GM18519 (cell line): ENCODE measurements around the gene WASF2.
"Not testable (repeated sequence)": the region's sequence is repeated elsewhere in the genome, so short reads cannot be mapped to it uniquely, and the experiment has no call there.

Experiments
- ATAC-seq: cut with Tn5 transposase; IDR thresholded peaks from one replicate; pipeline ENCODE4 v1.9.1; 2021; ENCODE audit warnings: mild to moderate bottlenecking, moderate library complexity; ENCODE audit not compliant: unreplicated experiment, low FRiP score

WASF2 gene

DNA sequence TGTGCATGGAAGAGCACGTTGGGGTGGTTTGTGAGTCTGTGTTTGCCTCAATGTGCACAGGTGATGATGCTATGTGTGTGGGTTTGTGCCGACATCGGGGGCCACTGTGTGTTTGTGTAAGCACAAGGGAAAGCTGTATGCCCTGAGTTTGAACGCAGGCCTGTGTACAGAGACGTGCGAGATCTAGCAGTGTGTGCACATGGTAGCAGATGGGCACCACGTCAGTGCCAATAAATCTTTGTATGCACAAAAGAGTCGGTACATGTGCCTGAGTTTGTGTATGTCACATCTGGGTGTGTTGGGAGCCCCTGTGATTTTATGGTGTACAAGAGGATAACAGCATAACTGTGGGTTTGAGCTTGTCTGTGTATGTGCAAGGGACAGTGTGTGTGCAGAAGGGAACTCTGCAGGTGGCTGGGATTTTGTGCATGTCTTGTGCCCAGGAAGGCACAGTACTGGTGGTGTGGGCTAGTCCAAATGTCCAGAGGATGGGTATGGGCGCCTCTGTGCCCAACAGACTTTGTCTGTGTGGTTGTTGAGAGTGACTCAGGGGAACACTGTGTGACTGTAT, 32.0 kb upstream of the WASF2 start:
- ATAC-seq = no peak

- ATAC-seq = no peak
These were observed 31.4 kb upstream of the WASF2 start for GRCh38 chr1:27521336-27521831.

DNA sequence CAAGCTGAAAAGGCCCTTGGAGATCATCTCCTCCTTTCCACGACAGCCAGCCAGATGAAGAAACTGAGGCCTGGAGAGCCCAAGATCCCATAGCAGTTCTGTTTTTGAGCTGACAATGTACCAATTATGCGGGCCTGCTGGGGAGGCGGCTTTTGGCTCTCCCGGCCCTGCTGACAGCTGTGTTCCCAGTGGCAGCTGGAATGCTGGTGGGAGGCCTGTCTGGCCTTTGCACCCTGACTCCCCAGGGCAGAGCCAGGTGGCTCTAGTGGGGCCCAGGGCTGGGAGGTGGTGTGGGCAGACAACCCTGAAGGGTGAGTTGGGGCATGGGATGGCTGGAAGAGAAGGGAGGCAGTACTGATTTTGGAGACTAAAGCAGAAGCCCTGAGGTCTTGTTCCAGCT, 30.7 kb upstream of the WASF2 start:
- ATAC-seq = no peak

GRCh38 chr1:27519331-27520258, 29.6 kb upstream of the WASF2 start:
- ATAC-seq = no peak

GRCh38 chr1:27518808-27519207, 28.8 kb upstream of the WASF2 start:
- ATAC-seq = no peak

DNA sequence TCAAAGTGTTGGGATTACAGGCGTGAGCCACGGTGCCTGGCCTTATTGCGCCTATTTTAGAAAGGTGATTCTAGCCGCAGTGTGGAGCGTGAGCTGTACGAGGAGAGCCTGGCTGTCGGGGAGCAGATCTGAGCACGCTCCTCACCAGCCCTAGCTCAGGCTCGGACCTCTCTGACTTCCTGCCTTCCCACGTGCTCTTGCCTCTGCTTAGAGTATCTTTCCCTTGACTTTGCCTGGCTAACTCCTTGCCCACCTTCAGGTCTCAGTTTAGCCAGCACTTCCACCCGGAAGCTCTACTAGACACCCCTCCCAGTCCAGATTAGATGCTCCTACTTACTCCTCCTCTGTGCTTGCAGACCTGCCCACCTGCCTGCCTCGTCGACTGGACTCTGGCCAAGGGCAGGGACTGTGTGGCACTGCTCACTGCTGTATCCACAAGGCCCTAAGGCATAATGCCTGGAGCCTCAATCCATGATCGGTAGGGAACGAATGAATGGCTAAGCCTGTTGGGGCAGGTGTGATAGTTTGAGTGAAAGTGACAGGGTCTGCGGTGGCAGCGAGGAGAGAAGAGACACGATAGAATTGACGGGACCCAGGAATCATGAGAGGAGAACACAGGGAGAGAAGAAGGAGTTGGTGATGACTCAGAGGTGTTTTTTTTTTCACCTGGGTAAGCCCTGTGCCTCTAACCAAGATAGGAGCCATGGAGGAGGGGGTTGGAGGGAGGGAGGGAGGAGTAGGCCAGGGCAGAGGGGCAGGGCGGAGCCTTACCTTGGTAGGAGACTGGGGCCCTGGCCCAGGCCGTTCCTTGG, 28.1 kb upstream of the WASF2 start:
- ATAC-seq = no peak

DNA sequence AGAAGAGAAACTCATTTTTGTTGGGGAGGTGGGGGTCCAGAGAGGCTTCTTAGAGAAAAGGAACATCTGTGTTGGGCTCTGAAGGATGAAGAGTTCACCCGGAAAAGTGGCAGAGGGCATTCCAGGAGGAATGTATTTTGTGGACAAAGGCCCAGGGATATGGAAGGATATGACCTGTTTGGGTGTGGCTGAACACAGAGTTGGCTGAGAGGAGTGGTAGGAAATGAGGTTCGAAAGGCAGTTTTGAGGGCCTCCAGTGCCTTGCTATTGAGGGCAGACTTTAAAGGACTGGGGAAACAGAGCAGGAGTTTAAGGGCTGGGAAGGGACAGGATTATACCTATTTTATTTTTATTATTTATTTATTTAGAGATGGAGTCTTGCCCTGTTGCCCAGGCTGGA, 27.3 kb upstream of the WASF2 start:
- no peak for ATAC-seq

GRCh38 chr1:27515626-27516025, 25.7 kb upstream of the WASF2 start:
- ATAC-seq = no peak

GRCh38 chr1:27513958-27514357, 24.0 kb upstream of the WASF2 start:
- no peak for ATAC-seq

DNA sequence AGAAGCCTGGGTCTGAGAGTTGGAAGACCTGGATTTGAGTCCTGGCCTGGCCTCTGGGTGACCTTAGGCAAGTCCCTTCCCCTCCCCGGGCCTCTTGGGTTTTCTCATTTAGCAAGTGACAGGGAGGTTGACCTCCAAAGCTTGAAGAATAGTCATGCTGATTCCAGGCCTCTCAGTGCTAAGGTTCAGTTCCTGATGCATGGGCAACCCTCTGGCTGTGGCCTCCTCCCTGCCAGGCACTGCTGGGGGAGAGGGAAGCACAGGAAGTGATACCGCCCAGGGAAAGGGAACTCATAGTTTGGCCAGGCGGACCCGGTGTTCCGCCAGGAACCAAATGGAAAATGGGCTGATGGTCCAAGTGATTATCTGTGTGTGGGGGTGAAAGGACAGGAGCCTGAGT, 23.6 kb upstream of the WASF2 start:
- ATAC-seq = no peak

DNA sequence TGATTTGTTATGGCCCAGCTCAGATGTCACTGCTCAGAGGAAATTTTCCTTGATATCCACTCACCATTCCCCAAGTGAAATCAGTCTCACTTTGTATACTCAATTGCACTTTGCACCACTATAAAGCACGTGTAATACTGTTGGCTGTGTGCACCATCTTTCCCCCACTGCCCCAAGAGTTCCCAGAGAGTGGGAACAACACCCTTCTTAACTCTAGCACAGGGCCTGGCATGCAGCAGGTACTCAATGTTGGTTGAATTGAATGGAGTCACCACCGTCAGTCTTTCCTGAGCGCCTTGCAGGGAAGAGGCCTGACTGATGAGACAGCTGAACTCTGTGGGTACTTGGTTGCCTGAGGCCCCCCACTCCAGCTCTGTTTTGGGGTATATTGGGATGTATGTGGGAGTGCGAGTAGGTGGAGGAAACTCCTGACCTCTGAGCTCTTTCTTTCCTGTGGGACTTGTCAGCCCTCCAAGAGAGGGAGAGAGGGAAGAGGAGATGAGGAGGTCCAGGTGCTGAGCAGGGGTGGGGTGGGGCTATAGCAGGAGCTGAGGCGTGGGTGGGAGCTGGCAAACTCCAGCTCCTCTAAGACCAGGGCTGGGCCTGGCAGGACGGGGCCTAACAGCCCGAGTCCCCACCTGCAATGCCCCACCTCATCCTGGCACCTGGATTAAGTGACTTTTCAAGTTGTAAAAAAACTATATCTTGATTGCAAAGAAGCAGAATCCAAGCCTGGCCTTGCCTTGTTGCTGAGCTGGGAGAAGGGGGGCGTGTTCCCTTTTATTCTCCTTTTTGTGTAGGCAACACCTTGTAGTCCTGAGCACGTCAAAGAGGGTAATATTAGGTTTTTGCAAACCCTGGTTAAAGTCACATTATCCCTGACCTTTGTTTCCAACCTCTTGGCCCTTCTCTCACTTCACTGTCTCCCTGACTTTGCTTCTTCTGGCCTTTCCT, 19.4 kb upstream of the WASF2 start:
- ATAC-seq = no peak

DNA sequence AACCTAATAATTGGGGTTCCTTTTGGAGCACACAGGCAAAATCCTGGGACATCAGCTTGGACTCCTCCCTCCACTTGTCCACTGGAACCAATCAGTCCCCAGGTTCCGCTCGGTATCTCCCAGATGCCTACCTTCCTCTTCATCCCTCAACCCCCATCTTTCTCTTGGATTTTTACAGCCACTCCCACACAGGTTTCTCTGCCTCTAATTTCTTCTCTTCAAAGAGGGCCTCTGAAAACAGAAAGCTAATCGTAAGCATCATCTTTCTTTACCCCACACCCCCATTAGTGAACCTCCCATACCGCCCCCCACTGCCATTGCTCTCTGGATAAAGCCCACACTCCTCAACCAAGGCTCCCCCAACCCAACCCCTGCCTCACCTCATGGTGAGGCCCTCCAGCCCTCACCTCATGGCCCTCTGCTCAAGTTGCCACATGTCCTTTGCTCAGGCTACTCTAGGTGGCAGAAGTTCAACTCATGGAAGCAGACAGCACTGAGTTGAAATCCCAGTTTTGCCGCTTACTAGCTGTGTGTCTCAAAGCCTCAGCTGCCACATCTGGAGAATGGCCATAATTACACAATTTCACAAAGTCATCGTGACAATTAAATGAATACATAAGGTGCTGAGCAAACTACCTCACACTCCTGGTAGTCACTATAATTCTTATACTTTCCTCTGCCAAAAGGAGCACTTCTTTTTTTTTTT, 18.1 kb upstream of the WASF2 start:
- no peak for ATAC-seq

DNA sequence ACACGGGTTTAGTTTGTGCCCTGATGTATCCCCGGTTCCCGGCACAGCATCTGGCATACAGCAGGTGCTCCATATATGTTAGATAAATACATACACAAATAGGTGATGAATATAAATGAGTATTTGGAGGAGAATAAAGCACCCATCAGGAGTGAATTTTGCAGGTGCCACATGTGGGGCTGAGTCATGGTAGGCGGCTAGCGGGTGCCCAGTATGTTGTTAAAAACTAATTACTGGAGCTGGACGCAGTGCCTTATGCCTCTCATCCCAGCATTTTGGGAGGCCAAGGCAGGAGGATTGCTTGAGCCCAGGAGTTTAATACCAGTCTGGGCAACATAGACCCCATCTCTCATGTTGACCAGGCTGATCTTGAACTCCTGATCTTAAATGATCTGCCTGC, 16.7 kb upstream of the WASF2 start:
- ATAC-seq = no peak

DNA sequence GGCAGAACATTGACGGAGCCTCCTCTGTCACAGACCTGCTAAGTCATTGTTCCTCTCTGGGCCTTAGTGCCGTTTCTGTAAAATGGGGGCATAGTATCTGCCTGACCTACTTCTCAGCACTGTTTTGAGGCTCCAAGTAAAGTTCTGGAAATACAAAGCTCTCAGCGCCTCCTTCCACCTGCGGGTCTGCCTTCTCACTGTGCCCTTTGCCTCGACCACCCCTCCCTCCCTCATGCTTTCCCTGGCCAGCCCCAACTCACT, 15.4 kb upstream of the WASF2 start:
- ATAC-seq = no peak

GRCh38 chr1:27504588-27505419, 14.8 kb upstream of the WASF2 start:
- no peak for ATAC-seq

GRCh38 chr1:27503844-27504587, 14.0 kb upstream of the WASF2 start:
- ATAC-seq = no peak

DNA sequence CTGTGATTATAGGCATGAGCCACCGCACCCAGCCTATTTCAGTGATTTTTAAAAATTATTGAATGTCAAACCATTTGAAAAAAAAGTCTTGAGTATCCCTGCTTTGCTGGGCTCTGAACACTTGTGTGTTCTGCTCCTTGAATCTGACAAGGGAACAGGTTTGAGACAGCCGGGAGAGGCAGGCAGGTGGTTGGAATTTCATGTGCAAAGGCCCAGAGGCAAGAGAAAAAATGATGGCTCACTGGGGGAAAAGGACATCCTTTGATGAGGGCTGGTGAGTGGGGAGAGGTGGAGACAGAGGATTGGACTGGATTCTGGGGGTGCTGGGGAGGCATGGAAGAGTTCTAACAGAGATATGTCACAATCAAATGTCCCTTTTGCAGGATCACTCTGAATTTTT, 13.1 kb upstream of the WASF2 start:
- no peak for ATAC-seq

- ATAC-seq = not testable (repeated sequence)
These were observed 11.2 kb upstream of the WASF2 start for GRCh38 chr1:27501159-27501558.
